Measurements from ENCODE around the gene ZNF32. TPM values are rescaled to one million over a fixed set of nuclear protein-coding genes. Genes with fewer than 3 reads are reported as not detected.

ZNF32 gene
- total and polyA plus RNA-seq, 2 of the 8 experiments (the other 6 are each of a cell fraction or from before 2014, with no cell fraction given), result 17.2 to 22.5 TPM

DNA sequence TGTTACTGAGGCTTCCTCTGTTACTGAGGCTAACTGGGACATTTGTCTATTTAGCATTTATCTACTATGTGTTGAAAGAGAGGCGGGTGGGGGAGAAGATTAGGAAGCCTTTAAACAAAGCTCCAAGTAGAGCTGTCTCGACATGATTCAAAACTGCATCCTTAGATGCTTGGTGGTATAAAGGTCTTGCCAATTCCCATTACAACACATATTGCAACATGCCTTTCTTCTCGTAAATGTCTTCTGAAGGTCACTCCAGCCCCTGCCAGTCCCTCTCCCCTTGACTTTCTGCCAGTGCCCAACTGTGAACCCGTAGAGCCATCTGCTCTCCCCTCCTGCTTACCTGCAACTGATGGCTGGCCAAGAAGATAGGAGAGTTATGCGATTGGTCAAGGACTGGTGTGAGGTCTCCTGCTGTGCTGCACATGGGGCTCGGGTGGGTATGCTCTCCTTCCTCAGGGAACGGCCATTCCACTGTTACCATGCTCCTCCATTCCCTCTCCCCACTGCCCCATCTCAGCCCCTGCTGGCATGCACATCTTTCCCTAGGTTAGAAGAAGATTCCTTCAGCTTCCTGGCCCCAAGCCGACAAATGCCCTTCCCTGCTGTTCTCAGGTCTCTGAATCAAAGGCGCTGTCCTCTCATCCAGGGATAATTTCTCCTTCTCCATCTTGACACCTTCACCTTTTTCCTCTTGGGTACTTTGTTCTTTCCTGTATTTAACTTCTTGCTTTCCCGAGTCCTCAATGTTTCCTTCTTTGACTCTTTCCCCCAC lies 43.6 kb upstream of the ZNF32 start:
- Histone ChIP-seq H3K79me2 (ENCODE audit: control insufficient read depth in 1 of 2, insufficient read depth in 2 of 2, low read length in 2 of 2) (no peaks in the 10 kb centered on the region), H2BK20ac (ENCODE audit: low read length) (no peak overlapping the region), H4K91ac (replicated peaks; ENCODE audit: insufficient read length, low read length) (no peak overlapping the region), H2BK120ac (replicated peaks; ENCODE audit: low read depth, low read length) (no peak overlapping the region), H4K8ac (ENCODE audit: extremely low read depth, insufficient read depth, low read length) (no peak overlapping the region), H2BK15ac (ENCODE audit: low read length) (no peak overlapping the region), H3K23me2 (ENCODE audit: low read depth, low read length) (peaks cover 15% of the 10 kb centered on the region; the same call in 1 of the 2 replicates), H3K79me1 (ENCODE audit: low read depth, low read length) (no peaks in the 10 kb centered on the region), H3K4me1 (replicated peaks in 1 of 4; ENCODE audit: control insufficient read depth in 3 of 4, insufficient read depth in 4 of 4, low read length in 3 of 4) (peaks cover 0 to 3% (median 1%) of the 10 kb centered on the region in 4 experiments; a peak in 4 of 7 replicates), H4K20me1 (replicated peaks in 1 of 2; ENCODE audit: control insufficient read depth in 1 of 2, insufficient read depth in 2 of 2, low read length in 2 of 2) (peaks cover 0 to 8% of the 10 kb centered on the region in 2 experiments), H3K36me3 (ENCODE audit: control insufficient read depth in 2 of 4, insufficient read depth in 4 of 4, low read length in 3 of 4) (no peaks in the 10 kb centered on the region), H3K27me3 (replicated peaks in 1 of 4; ENCODE audit: control insufficient read depth in 3 of 4, extremely low read depth in 1 of 4, insufficient read depth in 3 of 4, low read length in 3 of 4) (peaks cover 0 to 39% (median 22%) of the 10 kb centered on the region in 4 experiments; a peak in 6 of 7 replicates), H2AFZ (ENCODE audit: low read length) (no peak overlapping the region), H3K4me3 (ENCODE audit: extremely low read depth in 1 of 4, insufficient read depth in 2 of 4, low read depth in 3 of 4, low read length in 4 of 4) (no peak overlapping the region), H3K14ac (ENCODE audit: insufficient read length) (no peak overlapping the region), H2AK5ac (ENCODE audit: low read depth, low read length) (no peak overlapping the region), H3K27ac (ENCODE audit: low read depth, low read length) (no peak overlapping the region), H3K18ac (ENCODE audit: extremely low read depth, low read length) (no peak overlapping the region), H3K9me3 (ENCODE audit: insufficient read depth in 2 of 2, low read depth in 1 of 2, low read length in 1 of 2) (no peaks in the 10 kb centered on the region), H2BK5ac (ENCODE audit: low read depth, low read length) (no peak overlapping the region), H4K5ac (ENCODE audit: insufficient read length, low read depth, low read length) (no peak overlapping the region), H3K23ac (ENCODE audit: insufficient read length) (no peak overlapping the region), H3K4ac (replicated peaks; ENCODE audit: insufficient read length, low read depth, low read length) (no peak overlapping the region), H3K4me2 (ENCODE audit: insufficient read depth in 1 of 2, low read depth in 2 of 2, low read length in 2 of 2) (no peak overlapping the region), H3K56ac (replicated peaks; ENCODE audit: insufficient read length, low read depth, low read length) (no peak overlapping the region), H2BK12ac (ENCODE audit: low read depth, low read length) (no peak overlapping the region), H3K9ac (replicated peaks in 1 of 4; ENCODE audit: extremely low read depth in 1 of 4, low read depth in 3 of 4, low read length in 3 of 4) (no peak overlapping the region)
- 85% methylated on average over 10 of the region's 10 CpGs; no CpG with 5 or more reads in 1 of the 2 experiments for WGBS, 2 experiments (ENCODE audit: extremely low coverage in 1 of 2, insufficient coverage in 1 of 2, insufficient read length in 1 of 2, insufficient replicate concordance in 2 of 2, low coverage in 1 of 2, low lambda C conversion rate in 2 of 2, missing lambda C conversion rate in 1 of 2)
- ChIA-PET CTCF (ENCODE audit: partially characterized antibody) (interaction anchor here (0.8 to 3.3 kb wide), 6 partner anchors 9 to 193 kb away, joined by 3 to 21 read pairs (median 6); no protein-coding TSS in a partner anchor), POLR2A (ENCODE audit: partially characterized antibody) (interaction anchor here (0.6 kb wide), 1 partner anchor 198 kb away, joined by 3 read pairs; no protein-coding TSS in a partner anchor)
- DNase-seq (ENCODE audit: low read depth in 1 of 2, low spot score in 2 of 2) (no peak), FAIRE-seq (no peak)
- no peak for TF ChIP-seq EP300 (IDR thresholded peaks at IDR 0.05; ENCODE audit: borderline replicate concordance in 1 of 2, low read depth in 2 of 2, low read length in 2 of 2)
- TF ChIP-seq TAF7 (optimal IDR thresholded peaks at IDR 0.05; ENCODE audit: borderline replicate concordance, low read depth, low read length), result no peak
- TF ChIP-seq SIX5 (IDR thresholded peaks at IDR 0.05; ENCODE audit: low read depth, low read length), result no peak
- no peak for TF ChIP-seq SIRT6 (IDR thresholded peaks at IDR 0.05; ENCODE audit: low read length)
- no peak for TF ChIP-seq KDM5A (IDR thresholded peaks at IDR 0.05; ENCODE audit: low read length)
- TF ChIP-seq, protein P1, sequence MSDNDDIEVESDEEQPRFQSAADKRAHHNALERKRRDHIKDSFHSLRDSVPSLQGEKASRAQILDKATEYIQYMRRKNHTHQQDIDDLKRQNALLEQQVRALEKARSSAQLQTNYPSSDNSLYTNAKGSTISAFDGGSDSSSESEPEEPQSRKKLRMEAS (IDR thresholded peaks at IDR 0.05), result no peak
- TF ChIP-seq RFX5 (IDR thresholded peaks at IDR 0.05; ENCODE audit: borderline replicate concordance, low read depth, low read length), result no peak
- TF ChIP-seq HDAC2 (IDR thresholded peaks at IDR 0.05; ENCODE audit: borderline replicate concordance in 1 of 2, low read depth in 2 of 2, low read length in 2 of 2), result no peak
- no peak for TF ChIP-seq FOSL1 (IDR thresholded peaks at IDR 0.05; ENCODE audit: insufficient read depth, low read depth, low read length)
